H1 (cell line): ENCODE data around the gene TTC21A. TPM values are rescaled to one million over a fixed set of nuclear protein-coding genes. Genes with fewer than 3 reads are reported as not detected.

Experiments used
- CTCF ChIA-PET: fragments of 300-600 bp; sonication (Branson Sonifier 250); formaldehyde crosslinking; loops from one replicate; lab custom pipeline; 2021; ENCODE audit not compliant: partially characterized antibody; lab: Charles Lee
- POLR2A ChIA-PET: fragments of 300-600 bp; sonication (Branson Sonifier 250); formaldehyde crosslinking; loops from one replicate; lab custom pipeline; 2021; ENCODE audit warnings: inconsistent platforms; ENCODE audit not compliant: partially characterized antibody; lab: Charles Lee
- DNase-seq, 2 experiments: peaks; one replicate each; pipeline versions ENCODE4 v3.0.0 to v3.0.0-alpha.2; 2010 to 2022; ENCODE audit warnings: low spot score in 2 of 2, low read depth in 1 of 2, mixed read lengths in 1 of 2
- FAIRE-seq: peaks from 2 replicates; lab custom pipeline; 2011; peaks lifted over from hg19 to GRCh38; lab: Jason Lieb, UNC
- H2AFZ ChIP-seq: 2 replicates; pipeline ENCODE4 v1.8.1; 2012; ENCODE audit warnings: low read length, inconsistent platforms
- H2AK5ac ChIP-seq: 2 replicates; pipeline ENCODE4 v1.6.1; 2013; ENCODE audit warnings: low read depth, low read length
- H2BK120ac ChIP-seq: replicated peaks from 2 replicates; pipeline ENCODE3; 2013; ENCODE audit warnings: low read depth, low read length, inconsistent platforms
- H2BK12ac ChIP-seq: 2 replicates; pipeline ENCODE4 v1.6.1; 2013; ENCODE audit warnings: low read depth, low read length
- H2BK15ac ChIP-seq: 2 replicates; pipeline ENCODE4 v1.6.1; 2013; ENCODE audit warnings: low read length
- H2BK20ac ChIP-seq: 2 replicates; pipeline ENCODE4 v1.6.1; 2013; ENCODE audit warnings: low read length
- H2BK5ac ChIP-seq: 2 replicates; pipeline ENCODE4 v1.6.1; 2013; ENCODE audit warnings: low read depth, low read length
- H3K14ac ChIP-seq: 2 replicates; pipeline ENCODE4 v1.6.1; 2013; ENCODE audit warnings: inconsistent platforms; ENCODE audit not compliant: insufficient read length
- H3K18ac ChIP-seq: 2 replicates; pipeline ENCODE4 v1.6.1; 2013; ENCODE audit warnings: low read length; ENCODE audit errors: extremely low read depth
- H3K23ac ChIP-seq: 2 replicates; pipeline ENCODE4 v1.6.1; 2013; ENCODE audit warnings: inconsistent platforms; ENCODE audit not compliant: insufficient read length
- H3K23me2 ChIP-seq: 2 replicates; pipeline ENCODE4 v1.6.1; 2013; ENCODE audit warnings: low read depth, low read length
- H3K27ac ChIP-seq: 2 replicates; pipeline ENCODE4 v1.6.1; 2011; ENCODE audit warnings: low read depth, low read length, inconsistent platforms
- H3K27me3 ChIP-seq, 4 experiments: replicated peaks in 1 of 4; 1 replicate in 1 of 4; 2 replicates in 3 of 4; pipeline versions ENCODE4 v1.6.1 to v1.8.1; 2011 to 2013; ENCODE audit warnings: low read length in 3 of 4, mild to moderate bottlenecking in 3 of 4, inconsistent platforms in 2 of 4, mixed read lengths in 2 of 4, moderate library complexity in 1 of 4; ENCODE audit not compliant: control insufficient read depth in 3 of 4, insufficient read depth in 3 of 4; ENCODE audit errors: extremely low read depth in 1 of 4
- H3K36me3 ChIP-seq, 4 experiments: 2 replicates each; pipeline versions ENCODE4 v1.6.1 to v1.8.1; 2011 to 2013; ENCODE audit warnings: mild to moderate bottlenecking in 4 of 4, low read length in 3 of 4, moderate library complexity in 2 of 4, control low read depth in 1 of 4, inconsistent platforms in 1 of 4; ENCODE audit not compliant: insufficient read depth in 4 of 4, control insufficient read depth in 2 of 4
- H3K4ac ChIP-seq: replicated peaks from 2 replicates; pipeline ENCODE3; 2013; ENCODE audit warnings: low read length, low read depth, mixed read lengths, inconsistent platforms; ENCODE audit not compliant: insufficient read length
- H3K4me1 ChIP-seq, 4 experiments: replicated peaks in 1 of 4; 1 replicate in 1 of 4; 2 replicates in 3 of 4; pipeline versions ENCODE4 v1.6.1 to v1.8.1; 2011 to 2013; ENCODE audit warnings: low read length in 3 of 4, inconsistent platforms in 2 of 4, mixed read lengths in 1 of 4; ENCODE audit not compliant: insufficient read depth in 4 of 4, control insufficient read depth in 3 of 4
- H3K4me2 ChIP-seq, 2 experiments: 2 replicates each; pipeline versions ENCODE4 v1.6.1 to v1.8.1; 2011 to 2013; ENCODE audit warnings: low read depth in 2 of 2, low read length in 2 of 2, control low read depth in 1 of 2, inconsistent platforms in 1 of 2, mild to moderate bottlenecking in 1 of 2; ENCODE audit not compliant: insufficient read depth in 1 of 2
- H3K4me3 ChIP-seq, 4 experiments: fragments of 200-600, 300-600 bp in 1 of 4; sonication (generic), shearing (Covaris generic), sonication (Bioruptor Twin) in 1 of 4; 2 replicates each; pipeline versions ENCODE4 v1.5.1 to v1.8.1; 2011 to 2016; ENCODE audit warnings: low read length in 4 of 4, low read depth in 3 of 4, control low read depth in 2 of 4, inconsistent platforms in 2 of 4, mild to moderate bottlenecking in 2 of 4, mixed read lengths in 1 of 4, moderate library complexity in 1 of 4; ENCODE audit not compliant: insufficient read depth in 2 of 4; ENCODE audit errors: extremely low read depth in 1 of 4
- H3K56ac ChIP-seq: replicated peaks from 2 replicates; pipeline ENCODE3; 2013; ENCODE audit warnings: low read depth, mild to moderate bottlenecking, mixed read lengths, low read length, inconsistent platforms; ENCODE audit not compliant: insufficient read length
- H3K79me1 ChIP-seq: 2 replicates; pipeline ENCODE4 v1.6.1; 2013; ENCODE audit warnings: low read depth, low read length, control low read depth
- H3K79me2 ChIP-seq, 2 experiments: 2 replicates each; pipeline versions ENCODE4 v1.6.1 to v1.8.1; 2012 to 2013; ENCODE audit warnings: low read length in 2 of 2, mild to moderate bottlenecking in 2 of 2, inconsistent platforms in 1 of 2; ENCODE audit not compliant: insufficient read depth in 2 of 2, control insufficient read depth in 1 of 2
- H3K9ac ChIP-seq, 4 experiments: replicated peaks in 1 of 4; 1 replicate in 1 of 4; 2 replicates in 3 of 4; pipeline versions ENCODE4 v1.6.1 to v1.8.1; 2011 to 2013; ENCODE audit warnings: low read depth in 3 of 4, low read length in 3 of 4, control low read depth in 2 of 4, mild to moderate bottlenecking in 2 of 4, moderate library complexity in 2 of 4, inconsistent platforms in 1 of 4; ENCODE audit errors: extremely low read depth in 1 of 4
- H3K9me3 ChIP-seq, 2 experiments: 2 replicates each; pipeline versions ENCODE4 v1.6.1 to v1.8.1; 2012 to 2013; ENCODE audit warnings: mild to moderate bottlenecking in 2 of 2, moderate library complexity in 2 of 2, control low read depth in 1 of 2, inconsistent platforms in 1 of 2, low read depth in 1 of 2, low read length in 1 of 2, mixed read lengths in 1 of 2; ENCODE audit not compliant: insufficient read depth in 2 of 2
- H4K20me1 ChIP-seq, 2 experiments: replicated peaks in 1 of 2; 2 replicates each; pipeline versions ENCODE3 to v1.8.1; 2011 to 2013; ENCODE audit warnings: inconsistent platforms in 2 of 2, low read length in 2 of 2, mild to moderate bottlenecking in 1 of 2; ENCODE audit not compliant: insufficient read depth in 2 of 2, control insufficient read depth in 1 of 2
- H4K5ac ChIP-seq: 2 replicates; pipeline ENCODE4 v1.6.1; 2013; ENCODE audit warnings: low read length, low read depth, mixed read lengths, inconsistent platforms; ENCODE audit not compliant: insufficient read length
- H4K8ac ChIP-seq: 2 replicates; pipeline ENCODE4 v1.8.0; 2013; ENCODE audit warnings: mild to moderate bottlenecking, moderate library complexity, low read length, inconsistent platforms; ENCODE audit not compliant: insufficient read depth; ENCODE audit errors: extremely low read depth
- H4K91ac ChIP-seq: replicated peaks from 2 replicates; pipeline ENCODE3; 2013; ENCODE audit warnings: low read length, mixed read lengths, inconsistent platforms; ENCODE audit not compliant: insufficient read length
- CEBPB ChIP-seq: IDR thresholded peaks from 2 replicates; pipeline ENCODE4 v1.6.1; 2012; ENCODE audit warnings: low read depth, low read length
- WGBS, 2 experiments: shearing (Covaris generic) in 1 of 2; methylation state at CpG; one replicate each; pipeline versions ENCODE4 v1.1.6 to v1.1.7; 2013 to 2015; ENCODE audit warnings: low lambda C conversion rate in 2 of 2, mixed read lengths in 2 of 2, inconsistent platforms in 1 of 2, low coverage in 1 of 2, missing lambda C conversion rate in 1 of 2; ENCODE audit not compliant: insufficient replicate concordance in 2 of 2, insufficient coverage in 1 of 2, insufficient read length in 1 of 2; ENCODE audit errors: extremely low coverage in 1 of 2, missing lambda C conversion rate in 1 of 2; 5-methylcytosine and 5-hydroxymethylcytosine counted together
- polyA plus RNA-seq, 7 experiments: library from polyadenylated mRNA; depleted of rRNA in 3 of 7; stranded (reverse) in 5 of 7; unstranded in 2 of 7; fragments of >200 nt in 5 of 7; fragments of 200-250 nt in 2 of 7; gene quantifications; 1 replicate in 5 of 7; 2 replicates in 1 of 7; 4 replicates in 1 of 7; pipeline versions ENCODE4 v1.2.1 to v1.2.3, GENCODE V29; 2011 to 2013; ENCODE audit warnings: missing spikeins in 2 of 7, mixed read lengths in 2 of 7
- total RNA-seq: library from RNA; stranded (reverse); fragmentation: NEBNext Ultra II Directional; extraction: Animal tissue kit (Norgen Biotek cat#: 25700); gene quantifications from 2 replicates; pipeline ENCODE4 v1.2.1, GENCODE V29; 2021

TTC21A gene
- total and polyA plus RNA-seq, 2 of the 8 experiments (the other 6 are each of a cell fraction or from before 2014, with no cell fraction given) = 2.3 to 2.8 TPM

- FAIRE-seq (no peak), DNase-seq (no peak)
- Histone ChIP-seq H2BK15ac (no peak overlapping the region), H3K4me3 (no peak overlapping the region), H2AK5ac (no peak overlapping the region), H2BK20ac (no peak overlapping the region), H3K79me2 (no peaks in the 10 kb centered on the region), H3K18ac (no peak overlapping the region), H2BK12ac (no peak overlapping the region), H2BK5ac (no peak overlapping the region), H3K9me3 (peaks cover 0 to 2% of the 10 kb centered on the region in 2 experiments; a peak in 1 of 4 replicates), H4K8ac (no peak overlapping the region), H3K56ac (no peak overlapping the region), H3K27me3 (no peaks in the 10 kb centered on the region), H3K36me3 (no peaks in the 10 kb centered on the region), H3K4ac (no peak overlapping the region), H3K79me1 (no peaks in the 10 kb centered on the region), H4K5ac (no peak overlapping the region), H2AFZ (no peak overlapping the region), H4K20me1 (no peaks in the 10 kb centered on the region), H2BK120ac (no peak overlapping the region), H3K9ac (no peak overlapping the region), H3K27ac (no peak overlapping the region), H3K23ac (no peak overlapping the region), H3K14ac (no peak overlapping the region), H3K4me1 (peaks cover 0 to 11% (median 4%) of the 10 kb centered on the region in 4 experiments; a peak in 4 of 7 replicates), H4K91ac (no peak overlapping the region), H3K23me2 (no peaks in the 10 kb centered on the region), H3K4me2 (no peak overlapping the region)
- no peak for TF ChIP-seq CEBPB
- 84% methylated on average over 1 of the region's 1 CpG; no CpG with 5 or more reads in 1 of the 2 experiments for WGBS, 2 experiments
- POLR2A ChIA-PET = interaction anchor here (0.9 to 1.9 kb wide), 2 partner anchors 8 to 17 kb away, joined by 3 to 8 read pairs; no protein-coding TSS in a partner anchor
- CTCF ChIA-PET = interaction anchor here (0.6 to 6.2 kb wide), 9 partner anchors 9 to 129 kb away, joined by 3 to 42 read pairs (median 9); partner anchors contain the start of gene CX3CR1
These were observed 59.6 kb downstream of the TTC21A start for GRCh38 chr3:39166932-39167532.
